IMR-90 (cell line): ENCODE results near the gene MRPL48. TPM values are rescaled to one million over a fixed set of nuclear protein-coding genes. Genes with fewer than 3 reads are reported as not detected.
"Not testable (repeated sequence)": the region's sequence is repeated elsewhere in the genome, so short reads cannot be mapped to it uniquely, and the experiment has no call there.

Experiments
- ATAC-seq: fragments of 200-7000 bp; cut with Tn5 transposase; 2 replicates; pipeline ENCODE4 v1.9.1; 2020; ENCODE audit warnings: low read depth, mild to moderate bottlenecking, moderate library complexity
- BruUV-seq: library from RNA; stranded (reverse); fragments of 400-500 nt; replicated peaks from 2 replicates; lab custom pipeline; 2021; lab: Mats Ljungman, UMichigan
- CTCF ChIA-PET: fragments of 300-600 bp; formaldehyde crosslinking; extraction: SDS; loops from one replicate; lab custom pipeline; 2021; ENCODE audit warnings: antibody characterized with exemption; lab: Yijun Ruan, JAX
- POLR2A ChIA-PET: fragments of 300-600 bp; sonication (Branson Sonifier 250); formaldehyde crosslinking; loops from one replicate; lab custom pipeline; 2022; ENCODE audit warnings: antibody characterized with exemption; ENCODE audit not compliant: unreplicated experiment; lab: Charles Lee
- DNase-seq: peaks from one replicate; pipeline ENCODE4 v3.0.0; 2013
- H2AFZ ChIP-seq: replicated peaks from 2 replicates; pipeline ENCODE3; 2013; ENCODE audit warnings: low read length, mild to moderate bottlenecking; ENCODE audit not compliant: poor library complexity
- H2AK5ac ChIP-seq: 2 replicates; pipeline ENCODE4 v1.6.1; 2013; ENCODE audit warnings: low read depth, low read length, inconsistent platforms
- H2AK9ac ChIP-seq: replicated peaks from 2 replicates; pipeline ENCODE3; 2013; ENCODE audit warnings: mild to moderate bottlenecking, low read depth, low read length, moderate library complexity; ENCODE audit not compliant: poor library complexity
- H2BK120ac ChIP-seq: 2 replicates; pipeline ENCODE4 v1.6.1; 2013; ENCODE audit warnings: low read depth, low read length, inconsistent platforms
- H2BK15ac ChIP-seq: 3 replicates; pipeline ENCODE4 v1.6.1; 2013; ENCODE audit warnings: low read depth, low read length, inconsistent platforms
- H2BK20ac ChIP-seq: 2 replicates; pipeline ENCODE4 v1.6.1; 2013; ENCODE audit warnings: low read depth, mild to moderate bottlenecking, inconsistent platforms, low read length, moderate library complexity
- H2BK5ac ChIP-seq: 2 replicates; pipeline ENCODE4 v1.6.1; 2013; ENCODE audit warnings: mild to moderate bottlenecking, low read depth, low read length, inconsistent platforms; ENCODE audit not compliant: poor library complexity, severe bottlenecking
- H3K14ac ChIP-seq: replicated peaks from 2 replicates; pipeline ENCODE4 v1.6.1; 2013; ENCODE audit warnings: low read depth, low read length, inconsistent platforms
- H3K18ac ChIP-seq: 2 replicates; pipeline ENCODE4 v1.6.1; 2013; ENCODE audit warnings: low read depth, low read length, control low read depth
- H3K23ac ChIP-seq: 2 replicates; pipeline ENCODE4 v1.6.1; 2013; ENCODE audit warnings: low read depth, low read length, inconsistent platforms
- H3K27ac ChIP-seq: 2 replicates; pipeline ENCODE4 v1.5.1; 2013; ENCODE audit warnings: mild to moderate bottlenecking, control low read depth, low read length; ENCODE audit not compliant: insufficient read depth
- H3K27me3 ChIP-seq: 2 replicates; pipeline ENCODE4 v1.6.1; 2013; ENCODE audit warnings: low read length; ENCODE audit not compliant: control insufficient read depth, insufficient read depth
- H3K36me3 ChIP-seq: 2 replicates; pipeline ENCODE4 v1.6.1; 2013; ENCODE audit warnings: low read length, mixed read lengths; ENCODE audit not compliant: control insufficient read depth, insufficient read depth
- H3K4ac ChIP-seq: 2 replicates; pipeline ENCODE4 v1.6.1; 2013; ENCODE audit warnings: low read depth, low read length, inconsistent platforms
- H3K4me1 ChIP-seq: 2 replicates; pipeline ENCODE4 v1.6.1; 2013; ENCODE audit warnings: low read length, mixed read lengths; ENCODE audit not compliant: control insufficient read depth, insufficient read depth
- H3K4me2 ChIP-seq: 2 replicates; pipeline ENCODE4 v1.6.1; 2013; ENCODE audit warnings: low read depth, mild to moderate bottlenecking, control low read depth, low read length, moderate library complexity
- H3K4me3 ChIP-seq: 2 replicates; pipeline ENCODE4 v1.5.1; 2013; ENCODE audit warnings: low read depth, mild to moderate bottlenecking, control low read depth, low read length, moderate library complexity; ENCODE audit not compliant: insufficient read depth
- H3K56ac ChIP-seq: 2 replicates; pipeline ENCODE4 v1.6.1; 2013; ENCODE audit warnings: low read length, inconsistent platforms; ENCODE audit not compliant: insufficient read depth; ENCODE audit errors: extremely low read depth
- H3K79me1 ChIP-seq, 2 experiments: 2 replicates each; pipeline ENCODE4 v1.6.1; 2013; ENCODE audit warnings: low read length in 2 of 2, inconsistent platforms in 1 of 2, low read depth in 1 of 2
- H3K9ac ChIP-seq: 2 replicates; pipeline ENCODE4 v1.6.1; 2013; ENCODE audit warnings: low read depth, low read length, control low read depth
- H3K9me1 ChIP-seq: 2 replicates; pipeline ENCODE4 v1.6.1; 2013; ENCODE audit warnings: low read length, inconsistent platforms; ENCODE audit not compliant: insufficient read depth
- H3K9me3 ChIP-seq: 2 replicates; pipeline ENCODE4 v1.6.1; 2013; ENCODE audit warnings: low read length; ENCODE audit not compliant: control insufficient read depth, insufficient read depth
- H4K20me1 ChIP-seq: 2 replicates; pipeline ENCODE4 v1.6.1; 2013; ENCODE audit warnings: low read length, inconsistent platforms; ENCODE audit not compliant: insufficient read depth
- H4K5ac ChIP-seq: 2 replicates; pipeline ENCODE4 v1.6.1; 2013; ENCODE audit warnings: mild to moderate bottlenecking, low read depth, low read length, control low read depth
- H4K8ac ChIP-seq, 2 experiments: 2 replicates each; pipeline ENCODE4 v1.6.1; 2013; ENCODE audit warnings: low read depth in 2 of 2, low read length in 2 of 2, control low read depth in 1 of 2, inconsistent platforms in 1 of 2
- H4K91ac ChIP-seq: 2 replicates; pipeline ENCODE4 v1.6.1; 2013; ENCODE audit warnings: low read depth, low read length, inconsistent platforms; ENCODE audit not compliant: insufficient read depth
- NFE2L2 ChIP-seq: fragments of 150-350 bp; IDR thresholded peaks from 2 replicates; pipeline ENCODE4 v1.6.1; 2016; ENCODE audit warnings: low read depth, mild to moderate bottlenecking, low read length
- RFX5 ChIP-seq: IDR thresholded peaks from 2 replicates; pipeline ENCODE4 v1.8.0; 2012; ENCODE audit warnings: low read depth, mild to moderate bottlenecking, low read length, moderate library complexity
- WGBS, 2 experiments: methylation state at CpG; one replicate each; pipeline versions ENCODE4 v1.1.5 to v1.1.7; 2013; ENCODE audit warnings: missing lambda C conversion rate in 2 of 2; ENCODE audit not compliant: insufficient read length in 1 of 2; ENCODE audit errors: extremely low coverage in 2 of 2; 5-methylcytosine and 5-hydroxymethylcytosine counted together
- dilution Hi-C: fragments of 300-500 bp; cut with HindIII; formaldehyde crosslinking; loops from one replicate; pipeline ENCODE4 v1.14.3; 2018; ENCODE audit warnings: low sequenced_read_pairs; ENCODE audit not compliant: unreplicated experiment
- in situ Hi-C: fragments of 300-500 bp; cut with MboI; formaldehyde crosslinking; loops from 3 replicates; pipeline ENCODE4 v1.14.3; 2019; ENCODE audit warnings: low sequenced_read_pairs, inconsistent platforms, mixed read lengths
- intact Hi-C: fragments of 100-400 bp; cut with micrococcal nuclease; formaldehyde crosslinking; loops from 2 replicates; pipeline ENCODE4 v1.10.0; 2022
- polyA plus RNA-seq, 3 experiments: library from polyadenylated mRNA; depleted of rRNA; stranded (reverse); fragments of >200 nt; gene quantifications; 2 replicates each; pipeline ENCODE4 v1.2.3, GENCODE V29; 2012; ENCODE audit warnings: low replicate concordance in 1 of 3
- total RNA-seq: library from RNA; depleted of rRNA; stranded (reverse); fragments of >200 nt; gene quantifications from 2 replicates; pipeline ENCODE4 v1.2.3, GENCODE V29; 2012

Gene MRPL48
- total and polyA plus RNA-seq, 2 of the 4 experiments (the other 2 are of a cell fraction): 24.0 to 29.4 TPM

- Histone ChIP-seq H3K23ac (no peak overlapping the region), H3K4ac (no peak overlapping the region), H2AK5ac (no peak overlapping the region), H3K9me3 (no peaks in the 10 kb centered on the region), H3K4me3 (no peak overlapping the region), H3K4me2 (no peak overlapping the region), H3K9me1 (no peaks in the 10 kb centered on the region), H3K14ac (no peak overlapping the region), H3K36me3 (no peaks in the 10 kb centered on the region), H3K79me1 (peaks cover 0 to 24% of the 10 kb centered on the region in 2 experiments; a peak in 2 of 4 replicates), H2BK120ac (no peak overlapping the region), H3K4me1 (peaks cover 2% of the 10 kb centered on the region; the same call in 1 of the 2 replicates), H3K56ac (no peak overlapping the region), H3K27me3 (no peaks in the 10 kb centered on the region), H3K9ac (no peak overlapping the region), H4K8ac (no peak overlapping the region), H3K18ac (no peak overlapping the region), H2AK9ac (no peak overlapping the region), H4K5ac (no peak overlapping the region), H3K27ac (no peak overlapping the region), H2AFZ (no peak overlapping the region), H4K20me1 (no peaks in the 10 kb centered on the region), H2BK20ac (no peak overlapping the region), H2BK15ac (no peak overlapping the region), H4K91ac (no peak overlapping the region), H2BK5ac (no peak overlapping the region)
- TF ChIP-seq NFE2L2 (no peak), RFX5 (no peak)
- in situ Hi-C loops (no loop called here), intact Hi-C loops (loop anchor here (5.0 kb wide), 1 partner anchor 93 kb away; the partner anchor contains the start of genes COA4 and PAAF1), dilution Hi-C loops (no loop called here)
- ATAC-seq: no peak
- DNase-seq: no peak
- CTCF ChIA-PET: no interaction called here
- BruUV-seq: no TSS peak
- no CpG with 5 or more reads among the region's 1 CpG for WGBS, 2 experiments
- POLR2A ChIA-PET: interaction anchor here (0.5 to 0.6 kb wide), 2 partner anchors 23 to 85 kb away, joined by 4 read pairs; no protein-coding TSS in a partner anchor
These were observed 2.9 kb upstream of the MRPL48 start for GRCh38 chr11:73784734-73785133.

GRCh38 chr11:73785467-73785866, 2.2 kb upstream of the MRPL48 start:
- DNase-seq, H2AK9ac ChIP-seq, H3K4me2 ChIP-seq, in situ Hi-C loops, CTCF ChIA-PET, H4K5ac ChIP-seq, ATAC-seq, H3K27me3 ChIP-seq, H3K18ac ChIP-seq, H3K14ac ChIP-seq, H2AFZ ChIP-seq, H2BK20ac ChIP-seq, H3K56ac ChIP-seq, H3K23ac ChIP-seq, H3K9ac ChIP-seq, H3K27ac ChIP-seq, H3K9me1 ChIP-seq, dilution Hi-C loops, H4K20me1 ChIP-seq, H3K9me3 ChIP-seq, H4K8ac ChIP-seq, BruUV-seq, H2BK5ac ChIP-seq, H2AK5ac ChIP-seq, H3K4me3 ChIP-seq, H3K36me3 ChIP-seq, H2BK120ac ChIP-seq, H3K4me1 ChIP-seq, H2BK15ac ChIP-seq, H3K4ac ChIP-seq, H4K91ac ChIP-seq: not testable (repeated sequence)
- POLR2A ChIA-PET: interaction anchor here (0.5 to 0.6 kb wide), 2 partner anchors 24 to 86 kb away, joined by 4 read pairs; no protein-coding TSS in a partner anchor
- intact Hi-C loops: loop anchor here (5.0 kb wide), 1 partner anchor 92 kb away; the partner anchor contains the start of genes COA4 and PAAF1
- peaks cover 0 to 24% of the 10 kb centered on the region in 2 experiments; a peak in 2 of 4 replicates for H3K79me1 ChIP-seq
